Erythroblast (primary cell): ENCODE data around the gene SPATC1L.

Source experiments
- GATA1 ChIP-seq: IDR thresholded peaks from 2 replicates; pipeline ENCODE4 v1.6.1; 2011; ENCODE audit warnings: low read depth, mild to moderate bottlenecking, control low read depth, low read length, moderate library complexity
- POLR2A ChIP-seq: IDR thresholded peaks from 2 replicates; pipeline ENCODE4 v1.6.1; 2011; ENCODE audit warnings: mild to moderate bottlenecking, low read length

DNA sequence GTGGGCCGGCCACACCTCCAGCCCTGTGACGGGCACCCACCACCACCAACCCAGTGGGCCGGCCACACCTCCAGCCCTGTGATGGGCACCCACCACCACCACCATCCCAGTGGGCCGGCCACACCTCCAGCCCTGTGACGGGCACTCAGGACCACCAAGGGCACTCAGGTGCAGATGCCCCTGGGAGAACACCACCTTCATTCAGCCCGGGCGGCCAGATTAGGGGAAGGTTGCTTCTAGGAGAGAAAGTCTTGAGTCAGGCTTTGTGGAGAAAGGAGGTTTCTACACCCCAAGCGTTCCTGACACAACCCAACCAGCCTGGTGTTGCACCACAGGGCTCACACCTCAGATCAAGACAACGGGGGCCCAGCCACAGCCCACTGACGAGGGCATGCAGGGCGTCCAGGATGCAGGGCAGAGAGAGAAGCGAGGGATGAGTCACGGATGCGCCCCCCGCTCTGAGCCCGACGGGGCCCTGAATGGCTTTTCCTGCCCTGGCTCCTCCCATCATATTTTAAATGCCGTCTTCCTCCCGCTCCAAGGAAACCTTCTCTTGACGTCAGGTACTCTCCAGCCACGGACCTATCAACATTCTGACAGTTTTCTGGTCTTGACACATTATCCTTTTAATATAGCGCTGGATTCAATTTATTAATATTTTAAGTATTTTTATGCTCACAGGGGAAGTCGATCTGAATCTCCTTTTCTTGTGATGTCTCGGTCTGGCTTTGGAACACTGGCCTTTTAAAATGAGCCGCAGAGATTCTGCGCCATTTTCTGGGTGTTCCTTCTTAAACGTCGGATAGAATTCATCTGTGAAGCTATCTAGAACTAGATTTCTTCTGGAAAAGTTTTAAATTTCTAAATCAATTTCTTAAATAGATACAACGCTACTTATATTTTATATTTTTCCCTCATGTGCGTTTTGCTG is 631 bp upstream of the SPATC1L start:
- TF ChIP-seq POLR2A (no peak), GATA1 (no peak)
